ENCODE data around the gene LIPE.
"Not testable (repeated sequence)": the region's sequence is repeated elsewhere in the genome, so short reads cannot be mapped to it uniquely, and the experiment has no call there.

LIPE gene

DNA sequence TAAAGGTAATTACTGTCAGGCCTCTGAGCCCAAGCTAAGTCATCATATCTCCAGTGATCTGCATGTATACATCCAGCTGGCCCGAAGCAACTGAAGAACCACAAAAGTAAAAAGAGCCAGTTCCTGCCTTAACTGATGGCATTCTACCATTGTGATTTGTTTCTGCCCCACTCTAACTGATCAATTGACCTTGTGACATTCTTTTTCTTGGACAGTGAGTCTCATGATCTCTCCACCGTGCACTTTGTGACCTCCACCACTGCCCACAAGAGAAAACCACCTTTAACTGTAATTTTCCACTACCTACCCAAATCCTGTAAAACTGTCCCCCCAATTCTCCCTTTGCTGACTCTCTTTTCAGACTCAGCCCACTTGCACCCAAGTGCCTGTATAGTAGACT is 32.7 kb upstream of the LIPE start:
- TF ChIP-seq, protein P1, sequence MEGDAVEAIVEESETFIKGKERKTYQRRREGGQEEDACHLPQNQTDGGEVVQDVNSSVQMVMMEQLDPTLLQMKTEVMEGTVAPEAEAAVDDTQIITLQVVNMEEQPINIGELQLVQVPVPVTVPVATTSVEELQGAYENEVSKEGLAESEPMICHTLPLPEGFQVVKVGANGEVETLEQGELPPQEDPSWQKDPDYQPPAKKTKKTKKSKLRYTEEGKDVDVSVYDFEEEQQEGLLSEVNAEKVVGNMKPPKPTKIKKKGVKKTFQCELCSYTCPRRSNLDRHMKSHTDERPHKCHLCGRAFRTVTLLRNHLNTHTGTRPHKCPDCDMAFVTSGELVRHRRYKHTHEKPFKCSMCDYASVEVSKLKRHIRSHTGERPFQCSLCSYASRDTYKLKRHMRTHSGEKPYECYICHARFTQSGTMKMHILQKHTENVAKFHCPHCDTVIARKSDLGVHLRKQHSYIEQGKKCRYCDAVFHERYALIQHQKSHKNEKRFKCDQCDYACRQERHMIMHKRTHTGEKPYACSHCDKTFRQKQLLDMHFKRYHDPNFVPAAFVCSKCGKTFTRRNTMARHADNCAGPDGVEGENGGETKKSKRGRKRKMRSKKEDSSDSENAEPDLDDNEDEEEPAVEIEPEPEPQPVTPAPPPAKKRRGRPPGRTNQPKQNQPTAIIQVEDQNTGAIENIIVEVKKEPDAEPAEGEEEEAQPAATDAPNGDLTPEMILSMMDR (conservative IDR thresholded peaks at IDR 0.05): no peak
- TF ChIP-seq ZFX (IDR thresholded peaks at IDR 0.05): no peak
- H3K27ac ChIP-seq: no peak overlapping the region

DNA sequence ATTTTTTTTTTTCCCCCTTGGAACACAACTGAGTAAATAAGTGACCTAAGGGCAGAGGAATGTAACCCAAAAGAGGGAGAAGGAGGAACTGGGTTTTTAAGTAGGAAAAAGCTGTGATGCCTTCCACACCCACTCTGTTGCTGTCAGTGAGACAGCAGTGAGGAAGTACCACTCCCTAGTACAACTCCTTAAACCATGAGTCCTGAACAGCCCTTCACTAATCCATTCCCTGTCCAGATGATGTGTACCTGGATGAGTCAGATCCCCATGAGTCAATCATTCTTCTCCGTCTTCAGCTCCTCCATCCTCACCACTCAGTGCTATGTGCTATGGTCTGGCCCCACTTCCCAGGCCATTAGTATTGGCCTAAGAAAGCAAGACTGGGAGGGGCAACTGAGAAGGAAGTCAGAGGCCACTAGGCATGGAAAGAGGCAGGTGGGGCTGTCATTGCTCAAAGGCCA is 28.5 kb upstream of the LIPE start:
- TF ChIP-seq, protein P1 (conservative IDR thresholded peaks at IDR 0.05): no peak
- TF ChIP-seq ZFX (IDR thresholded peaks at IDR 0.05): no peak
- H3K27ac ChIP-seq: no peak overlapping the region

DNA sequence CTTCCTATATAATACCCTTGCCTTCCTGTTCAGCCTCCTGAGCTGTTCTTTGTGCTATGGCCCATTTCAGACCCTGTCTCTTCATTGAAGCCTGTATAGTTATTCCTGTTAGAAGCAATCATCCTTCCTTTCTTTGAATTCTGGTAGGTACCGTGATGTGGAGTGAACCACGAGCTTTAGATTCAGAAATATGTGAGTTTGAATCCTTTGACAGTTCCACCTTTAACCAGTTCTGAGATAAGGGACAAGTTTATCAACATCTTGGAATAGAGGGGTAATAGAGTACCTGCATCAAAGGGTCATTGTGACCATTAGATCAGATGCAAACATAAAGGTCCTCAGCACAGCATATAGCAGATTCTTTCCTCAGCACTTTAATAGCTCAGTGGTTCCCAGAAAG is 27.9 kb upstream of the LIPE start:
- no peak for TF ChIP-seq ZFX (IDR thresholded peaks at IDR 0.05)
- TF ChIP-seq, protein P1 (conservative IDR thresholded peaks at IDR 0.05): no peak
- H3K27ac ChIP-seq: no peak overlapping the region

DNA sequence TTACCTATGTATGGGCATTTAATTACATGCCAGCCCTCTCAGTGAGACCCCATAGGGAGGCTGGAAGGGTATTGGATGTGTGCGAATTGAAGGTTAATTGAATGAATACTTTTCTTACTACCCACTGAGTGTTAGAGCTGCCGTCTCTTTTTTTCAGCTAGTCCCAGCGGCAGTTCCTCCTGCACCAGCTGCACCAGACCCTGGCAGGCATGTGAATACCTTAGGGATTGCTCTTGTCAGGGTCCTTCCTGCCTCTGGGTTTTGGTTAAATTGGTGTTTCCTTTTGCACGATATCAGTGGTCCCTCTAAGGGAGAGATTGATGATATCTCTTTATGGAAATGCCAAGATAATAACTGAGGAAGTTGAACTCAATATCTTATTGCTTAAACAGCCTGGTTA is 25.4 kb upstream of the LIPE start:
- TF ChIP-seq, protein P1 (conservative IDR thresholded peaks at IDR 0.05): no peak
- TF ChIP-seq ZFX (IDR thresholded peaks at IDR 0.05): no peak
- no peak overlapping the region for H3K27ac ChIP-seq

DNA sequence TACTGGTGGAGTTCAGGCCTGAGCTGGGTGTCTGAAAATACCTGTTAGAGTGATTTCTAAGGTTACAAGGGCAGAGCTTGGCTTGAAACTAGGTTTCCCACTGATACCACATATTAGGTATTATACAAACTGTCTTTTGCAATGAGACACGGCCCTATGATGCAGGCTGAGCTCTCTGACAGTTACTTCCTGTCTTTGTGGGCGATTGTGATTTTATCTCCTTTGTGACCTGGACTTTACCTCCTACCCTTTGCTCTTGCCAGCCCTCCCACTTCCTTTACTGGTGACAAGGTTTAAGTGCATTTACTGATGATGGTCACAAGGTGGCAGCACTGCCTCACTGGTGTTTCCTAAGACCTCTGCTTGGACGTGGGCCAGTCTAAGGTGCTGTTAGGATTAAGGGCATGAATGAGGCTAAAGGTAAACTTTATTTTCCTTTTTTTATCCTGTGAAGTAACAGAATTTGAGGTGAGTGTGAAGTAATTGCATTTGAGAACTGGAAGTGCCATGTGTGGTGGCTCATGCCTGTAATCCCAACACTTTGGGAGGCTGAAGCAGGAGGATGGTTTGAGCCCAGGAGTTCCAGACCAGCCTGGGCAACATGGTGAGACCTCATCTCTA is 23.2 kb upstream of the LIPE start:
- TF ChIP-seq, protein P1 (conservative IDR thresholded peaks at IDR 0.05): peak; percentile 78
- no peak for TF ChIP-seq ZFX (IDR thresholded peaks at IDR 0.05)
- no peak overlapping the region for H3K27ac ChIP-seq

DNA sequence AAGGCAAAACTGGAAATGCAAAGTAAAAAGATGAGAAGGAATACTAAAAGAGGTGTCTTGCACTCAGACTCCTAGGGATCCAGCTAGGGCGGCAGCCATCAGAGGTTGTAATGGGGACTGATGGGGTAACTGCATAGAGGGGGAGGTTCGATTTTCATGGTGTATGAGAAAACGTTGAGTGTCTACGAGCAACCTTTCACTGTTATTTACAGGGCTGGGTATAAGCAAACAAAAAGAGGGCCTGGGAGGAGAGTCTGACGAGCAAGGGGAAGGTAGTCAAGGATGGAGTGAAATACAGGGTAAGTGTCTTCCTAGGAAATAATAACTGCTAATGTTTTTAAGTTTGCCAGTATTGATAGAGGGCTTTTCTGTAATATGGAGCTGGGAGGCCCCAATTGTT is 21.1 kb upstream of the LIPE start:
- H3K27ac ChIP-seq: not testable (repeated sequence)

DNA sequence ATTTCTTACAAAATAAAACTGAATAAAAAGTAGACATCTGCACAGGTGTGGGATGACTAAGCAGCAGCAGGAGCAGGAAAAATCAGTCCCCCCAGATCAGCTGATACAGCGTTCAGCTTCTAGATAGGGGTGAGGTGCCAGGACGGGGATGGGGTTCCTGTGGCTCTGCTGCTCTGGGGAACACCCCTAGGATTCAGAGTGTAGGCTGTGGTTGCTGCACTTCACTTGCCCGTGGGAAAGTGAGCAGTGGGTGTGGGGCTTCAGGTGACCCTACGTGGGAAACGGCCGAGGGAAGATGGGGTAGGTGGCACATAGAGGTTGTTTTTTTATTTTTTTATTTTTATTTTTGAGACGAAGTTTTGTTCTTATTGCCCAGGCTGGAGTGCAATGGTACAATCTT is 18.8 kb upstream of the LIPE start:
- no peak overlapping the region for H3K27ac ChIP-seq
- TF ChIP-seq ZFX (IDR thresholded peaks at IDR 0.05): no peak
- TF ChIP-seq, protein P1 (conservative IDR thresholded peaks at IDR 0.05): no peak

DNA sequence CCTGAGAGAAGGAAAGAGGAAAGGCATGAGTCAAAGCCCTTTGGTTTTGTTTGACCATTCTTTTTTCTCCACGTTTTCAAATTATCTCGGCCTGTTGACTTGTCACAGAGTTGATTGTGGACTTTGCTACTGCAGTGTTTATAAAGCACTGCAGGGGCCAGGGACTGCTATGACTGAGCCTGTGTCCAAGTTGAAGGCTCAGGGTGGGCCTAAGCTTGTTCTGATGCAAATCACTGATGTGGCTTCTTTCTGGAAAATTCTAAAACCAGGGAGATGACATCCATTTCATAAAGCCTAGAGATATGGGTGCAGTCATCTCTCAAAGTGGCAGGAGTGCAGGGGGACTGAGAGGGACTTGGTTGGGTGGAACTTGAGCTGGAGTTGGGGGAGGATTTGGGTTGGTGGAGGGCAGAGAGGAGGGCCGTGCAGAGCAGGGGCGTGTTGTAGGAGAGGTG is 16.8 kb upstream of the LIPE start:
- H3K27ac ChIP-seq: no peak overlapping the region

More for the DNA sequence above, 16.8 kb upstream of the LIPE start:
- no peak for TF ChIP-seq ZFX (IDR thresholded peaks at IDR 0.05)
- TF ChIP-seq, protein P1 (conservative IDR thresholded peaks at IDR 0.05): no peak

Data from C4-2B (cell line).